AG09319 (cell line): ENCODE data around the gene PHLPP1.
A peak's percentile ranks its signal among the peaks of the same experiment; 100 is the strongest.

Experiments
- DNase-seq: peaks from one replicate; pipeline ENCODE4 v3.0.0-alpha.2; 2010; ENCODE audit warnings: low read depth; ENCODE audit errors: extremely low read depth
- TF ChIP-seq, protein P1 (sequence below): IDR thresholded peaks from 2 replicates; pipeline ENCODE4 v1.5.1; 2011; ENCODE audit warnings: low read depth, mild to moderate bottlenecking, inconsistent platforms, low read length, moderate library complexity

The PHLPP1 gene

DNA sequence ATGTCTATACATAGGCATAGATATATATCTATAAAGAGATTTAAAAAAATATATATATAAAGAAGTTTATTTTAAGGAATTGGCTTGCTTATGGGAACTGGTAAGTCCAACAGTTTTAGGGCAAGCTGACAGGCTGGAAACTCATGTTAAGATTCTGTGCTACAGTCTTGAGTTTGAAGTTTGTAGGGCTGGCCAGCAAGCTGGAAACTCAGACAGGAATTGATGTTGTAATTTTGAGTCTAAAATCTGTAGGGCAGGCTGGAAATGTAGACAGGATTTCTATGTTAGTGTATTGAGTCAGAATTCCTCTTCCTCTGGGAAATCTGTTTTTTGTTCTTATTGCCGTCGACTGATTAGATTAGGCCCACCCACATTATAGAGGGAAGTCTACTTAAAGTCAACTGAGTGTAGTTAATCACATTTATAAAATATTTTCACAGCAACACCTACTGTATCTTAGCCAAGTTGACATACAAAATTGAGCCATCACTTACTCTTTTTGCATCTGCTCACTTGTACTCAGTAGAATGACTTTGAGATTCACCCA, 60.8 kb downstream of the PHLPP1 start:
- no peak for DNase-seq
- TF ChIP-seq, protein P1, sequence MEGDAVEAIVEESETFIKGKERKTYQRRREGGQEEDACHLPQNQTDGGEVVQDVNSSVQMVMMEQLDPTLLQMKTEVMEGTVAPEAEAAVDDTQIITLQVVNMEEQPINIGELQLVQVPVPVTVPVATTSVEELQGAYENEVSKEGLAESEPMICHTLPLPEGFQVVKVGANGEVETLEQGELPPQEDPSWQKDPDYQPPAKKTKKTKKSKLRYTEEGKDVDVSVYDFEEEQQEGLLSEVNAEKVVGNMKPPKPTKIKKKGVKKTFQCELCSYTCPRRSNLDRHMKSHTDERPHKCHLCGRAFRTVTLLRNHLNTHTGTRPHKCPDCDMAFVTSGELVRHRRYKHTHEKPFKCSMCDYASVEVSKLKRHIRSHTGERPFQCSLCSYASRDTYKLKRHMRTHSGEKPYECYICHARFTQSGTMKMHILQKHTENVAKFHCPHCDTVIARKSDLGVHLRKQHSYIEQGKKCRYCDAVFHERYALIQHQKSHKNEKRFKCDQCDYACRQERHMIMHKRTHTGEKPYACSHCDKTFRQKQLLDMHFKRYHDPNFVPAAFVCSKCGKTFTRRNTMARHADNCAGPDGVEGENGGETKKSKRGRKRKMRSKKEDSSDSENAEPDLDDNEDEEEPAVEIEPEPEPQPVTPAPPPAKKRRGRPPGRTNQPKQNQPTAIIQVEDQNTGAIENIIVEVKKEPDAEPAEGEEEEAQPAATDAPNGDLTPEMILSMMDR: no peak

DNA sequence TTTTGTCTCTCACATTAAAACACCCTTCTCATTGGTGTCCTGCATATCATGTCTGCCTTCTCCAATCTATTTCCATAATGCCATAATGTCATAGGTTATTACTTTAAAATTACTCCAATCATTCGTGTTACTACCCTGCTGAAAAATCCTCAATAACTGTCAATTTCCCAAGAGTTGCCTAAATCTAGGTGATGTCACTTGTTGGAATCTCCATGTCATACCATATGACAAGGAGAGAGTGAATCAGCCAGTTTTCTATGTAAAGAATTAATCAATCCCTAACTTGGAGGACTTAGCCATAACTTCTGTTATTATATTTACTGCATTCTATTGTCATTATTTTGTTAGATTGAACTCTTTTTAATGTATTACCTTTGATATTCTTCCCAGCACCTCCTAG, 62.5 kb downstream of the PHLPP1 start:
- TF ChIP-seq, protein P1: no peak
- DNase-seq: no peak

DNA sequence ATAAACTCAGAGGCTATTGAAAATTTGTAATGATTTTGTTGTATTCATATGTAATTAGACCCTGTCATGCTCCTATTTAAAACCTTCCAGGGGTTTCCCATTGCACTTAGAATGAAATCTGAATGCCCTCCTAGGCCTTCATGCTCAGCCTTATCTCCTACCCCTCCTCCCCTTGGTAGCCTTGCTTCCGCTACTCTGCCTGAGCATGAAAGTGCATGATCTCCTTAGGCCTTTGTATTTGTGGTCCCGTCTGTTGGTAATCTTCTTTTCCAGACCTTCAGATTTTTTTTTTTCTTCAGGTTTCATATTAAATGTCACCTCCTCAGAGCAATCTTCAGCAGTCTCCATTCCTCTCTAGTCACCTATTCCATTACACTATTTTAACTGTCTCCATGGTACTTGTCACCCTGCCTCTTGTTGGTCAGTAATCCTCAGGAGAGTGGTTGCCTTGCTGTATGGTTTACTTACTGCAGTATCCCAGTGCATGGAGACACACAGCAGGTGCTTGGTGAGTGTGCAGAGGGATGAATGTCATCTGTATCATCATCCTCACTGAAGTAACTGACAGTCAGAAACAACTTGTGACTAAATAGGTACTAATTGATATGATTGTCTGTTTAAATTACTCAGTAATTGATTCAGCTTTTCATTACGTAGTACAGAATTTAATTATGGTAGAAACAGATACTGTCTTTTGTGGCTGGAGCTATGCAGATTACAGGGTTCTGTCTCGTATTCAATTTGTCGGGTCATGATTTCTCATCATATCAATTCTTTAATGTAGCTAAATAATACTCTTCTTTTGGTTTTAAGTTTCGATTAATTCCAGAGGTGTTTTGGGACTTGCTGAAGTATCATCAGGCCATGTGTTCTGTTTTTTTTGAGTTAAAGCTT, 63.9 kb downstream of the PHLPP1 start:
- TF ChIP-seq, protein P1: no peak
- no peak for DNase-seq

DNA sequence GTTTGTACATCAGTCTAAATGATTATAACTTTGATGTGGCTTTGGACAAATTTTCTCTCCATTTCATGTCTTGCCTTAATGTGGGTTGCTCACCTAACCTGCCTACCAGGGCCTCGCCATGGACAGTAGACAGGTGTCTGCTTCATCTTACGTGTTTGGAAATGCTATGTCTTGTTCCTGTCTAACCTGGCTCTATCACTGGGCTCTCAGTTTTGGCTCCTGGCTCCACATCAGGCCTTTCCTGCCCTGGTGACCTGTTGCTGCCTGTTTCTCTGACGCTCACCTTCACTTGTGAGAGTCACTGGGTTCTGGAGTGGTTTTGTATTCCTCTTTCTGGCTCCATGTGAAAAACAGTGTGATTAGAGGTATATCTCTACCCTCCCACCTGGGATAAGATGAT, 65.9 kb downstream of the PHLPP1 start:
- TF ChIP-seq, protein P1: no peak
- no peak for DNase-seq

DNA sequence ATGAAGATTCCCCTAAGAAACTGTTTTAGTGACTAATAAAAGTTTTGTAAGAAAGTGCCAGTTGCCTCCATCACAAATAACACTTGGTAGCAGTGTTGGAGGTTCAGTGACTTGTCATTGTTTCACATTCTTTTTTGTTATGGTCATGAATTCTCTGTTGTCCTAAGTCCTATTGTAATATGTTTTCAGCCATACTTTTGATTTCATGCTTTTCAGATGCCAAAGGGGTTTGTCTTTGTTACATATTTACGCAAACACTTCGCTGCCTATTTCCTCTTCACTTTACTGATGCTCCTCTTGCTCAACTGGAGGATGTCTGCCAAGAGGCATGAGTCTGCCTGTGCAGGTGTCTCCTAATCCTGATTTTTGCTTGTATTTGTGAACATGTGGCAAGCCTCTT, 66.6 kb downstream of the PHLPP1 start:
- TF ChIP-seq, protein P1: no peak
- peak; percentile 54 for DNase-seq

DNA sequence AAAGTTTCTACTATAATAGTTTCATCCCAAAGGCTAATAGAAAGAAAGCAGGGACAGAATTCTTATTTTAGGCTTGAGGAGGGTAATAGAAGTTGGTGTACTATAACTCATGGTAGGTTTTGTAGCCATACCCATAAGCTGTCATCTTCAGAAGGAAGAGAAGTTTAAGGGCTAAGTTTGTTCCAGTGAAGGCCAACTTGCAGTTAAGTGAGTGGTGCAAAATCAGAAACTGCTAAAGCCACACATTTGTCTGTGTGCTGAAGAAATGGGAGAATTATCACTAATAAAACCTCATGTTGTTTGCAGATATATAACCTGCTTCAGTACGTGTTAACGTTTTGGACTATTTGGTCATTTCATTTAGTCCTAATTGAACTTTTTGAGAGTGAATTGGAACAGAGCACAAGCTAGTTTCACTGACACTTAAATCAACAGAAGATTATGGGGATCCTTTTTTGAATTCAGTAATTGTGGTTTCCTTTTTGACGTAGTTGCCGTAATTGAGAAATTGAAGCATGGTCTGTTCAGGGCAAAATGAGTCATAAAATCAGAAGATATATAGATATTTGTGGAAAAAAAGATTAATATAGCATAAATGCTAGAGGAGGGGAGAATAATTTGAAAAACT, 69.1 kb downstream of the PHLPP1 start:
- TF ChIP-seq, protein P1: no peak

DNA sequence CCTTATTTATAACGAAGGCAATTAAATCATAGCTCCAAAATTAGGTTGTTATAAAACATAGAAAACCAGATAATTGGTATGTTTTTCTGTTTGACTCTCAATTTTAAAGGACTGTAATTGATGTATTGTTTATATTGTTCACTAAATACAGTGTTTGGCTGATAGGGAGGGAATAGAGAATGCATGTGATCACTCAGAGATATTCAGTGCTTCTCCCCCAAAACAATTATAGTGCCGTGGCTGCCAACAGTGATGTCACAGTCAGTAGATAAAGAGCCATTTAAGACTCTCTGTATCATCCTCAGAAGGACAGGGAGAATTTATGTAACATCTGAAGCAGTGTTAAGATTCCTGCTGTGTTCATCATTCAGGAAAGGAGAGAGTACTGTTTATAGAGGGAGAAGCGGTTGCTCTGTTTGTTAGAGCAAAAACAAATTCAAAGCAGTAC, 69.6 kb downstream of the PHLPP1 start:
- TF ChIP-seq, protein P1: no peak
- no peak for DNase-seq

More for the DNA sequence above, 69.1 kb downstream of the PHLPP1 start:
- no peak for DNase-seq
